ENCODE measurements around the gene PIEZO1. TPM values are rescaled to one million over a fixed set of nuclear protein-coding genes. Genes with fewer than 3 reads are reported as not detected.

The PIEZO1 gene
- polyA plus RNA-seq, 2 of the 4 experiments (the other 2 are of a cell fraction) = 26.1 to 84.7 TPM

- no peaks in the 10 kb centered on the region for H3K4me1 ChIP-seq
- H3K27ac ChIP-seq = no peak overlapping the region
- FAIRE-seq (no peak), DNase-seq (ENCODE audit: low read depth in 1 of 2, low spot score in 1 of 2) (no peak), ATAC-seq (no peak)
- no peaks in the 10 kb centered on the region for H3K9me3 ChIP-seq
- H3K4me2 ChIP-seq = no peak overlapping the region
- TF ChIP-seq ZSCAN20 (CRISPR knock-in tag; IDR thresholded peaks at IDR 0.05) = no peak
- TF ChIP-seq BCL3 (IDR thresholded peaks at IDR 0.05) = no peak
- no peak for TF ChIP-seq TFCP2L1 (CRISPR knock-in tag; IDR thresholded peaks at IDR 0.05)
- no peak for TF ChIP-seq EHMT2 (IDR thresholded peaks at IDR 0.05; ENCODE audit: low read depth)
- TF ChIP-seq NPAS2 (CRISPR knock-in tag; IDR thresholded peaks at IDR 0.05; ENCODE audit: borderline replicate concordance) = no peak
- WGBS (ENCODE audit: missing lambda C conversion rate) = 93% methylated on average over 18 of the region's 24 CpGs
- ChIA-PET CTCF (interaction anchor here (0.6 to 2.2 kb wide), 4 partner anchors 8 to 85 kb away, joined by 3 to 17 read pairs (median 4); partner anchors contain the start of genes APRT, GALNS and TRAPPC2L), POLR2A (interaction anchor here (1.2 kb wide), 1 partner anchor 11 kb away, joined by 4 read pairs; the partner anchor contains the start of gene APRT)
- H3K4me3 ChIP-seq = no peak overlapping the region
Measured at GRCh38 chr16:88822281-88823040, 37.4 kb upstream of the PIEZO1 start.

- FAIRE-seq = no peak
- no peak overlapping the region for H3K4me2 ChIP-seq
- H3K9me3 ChIP-seq = no peaks in the 10 kb centered on the region
- no peak overlapping the region for H3K4me3 ChIP-seq
- ChIA-PET CTCF (interaction anchor here (1.0 to 2.2 kb wide), 3 partner anchors 9 to 346 kb away, joined by 3 to 17 read pairs (median 3); partner anchors contain the start of gene APRT), POLR2A (interaction anchor here (1.0 to 1.2 kb wide), 2 partner anchors 9 to 10 kb away, joined by 3 to 4 read pairs; partner anchors contain the start of gene APRT)
- DNase-seq (ENCODE audit: low read depth in 1 of 2, low spot score in 1 of 2) = no peak
- no peak for TF ChIP-seq CHD4 (IDR thresholded peaks at IDR 0.05; ENCODE audit: borderline replicate concordance)
- no peak for TF ChIP-seq REST (IDR thresholded peaks at IDR 0.05)
- TF ChIP-seq KDM1A (IDR thresholded peaks at IDR 0.05; ENCODE audit: low read depth) = no peak
- no peak for TF ChIP-seq CBX2 (IDR thresholded peaks at IDR 0.05; ENCODE audit: borderline replicate concordance, low read depth)
- TF ChIP-seq RNF2 (IDR thresholded peaks at IDR 0.05; ENCODE audit: borderline replicate concordance, low read depth) = no peak
- no peak for TF ChIP-seq MAFK (IDR thresholded peaks at IDR 0.05; ENCODE audit: partially characterized antibody)
- TF ChIP-seq RARB (CRISPR knock-in tag; IDR thresholded peaks at IDR 0.05) = no peak
- TF ChIP-seq E2F6 (IDR thresholded peaks at IDR 0.05; ENCODE audit: borderline replicate concordance, low read depth) = no peak
- TF ChIP-seq PHF8 (IDR thresholded peaks at IDR 0.05; ENCODE audit: borderline replicate concordance, low read depth) = no peak
- TF ChIP-seq HDAC2 (IDR thresholded peaks at IDR 0.05) = no peak
- TF ChIP-seq FOXS1 (CRISPR knock-in tag; IDR thresholded peaks at IDR 0.05) = no peak
- TF ChIP-seq CEBPB (IDR thresholded peaks at IDR 0.05) = no peak
- no peak for TF ChIP-seq EP300 (IDR thresholded peaks at IDR 0.05)
- no peak for TF ChIP-seq FOSB (CRISPR knock-in tag; IDR thresholded peaks at IDR 0.05)
- no peak for TF ChIP-seq MYC (IDR thresholded peaks at IDR 0.05; ENCODE audit: borderline replicate concordance, low read length)
- TF ChIP-seq, protein P1, sequence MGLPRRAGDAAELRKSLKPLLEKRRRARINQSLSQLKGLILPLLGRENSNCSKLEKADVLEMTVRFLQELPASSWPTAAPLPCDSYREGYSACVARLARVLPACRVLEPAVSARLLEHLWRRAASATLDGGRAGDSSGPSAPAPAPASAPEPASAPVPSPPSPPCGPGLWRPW (IDR thresholded peaks at IDR 0.05) = no peak
- TF ChIP-seq, protein P2, sequence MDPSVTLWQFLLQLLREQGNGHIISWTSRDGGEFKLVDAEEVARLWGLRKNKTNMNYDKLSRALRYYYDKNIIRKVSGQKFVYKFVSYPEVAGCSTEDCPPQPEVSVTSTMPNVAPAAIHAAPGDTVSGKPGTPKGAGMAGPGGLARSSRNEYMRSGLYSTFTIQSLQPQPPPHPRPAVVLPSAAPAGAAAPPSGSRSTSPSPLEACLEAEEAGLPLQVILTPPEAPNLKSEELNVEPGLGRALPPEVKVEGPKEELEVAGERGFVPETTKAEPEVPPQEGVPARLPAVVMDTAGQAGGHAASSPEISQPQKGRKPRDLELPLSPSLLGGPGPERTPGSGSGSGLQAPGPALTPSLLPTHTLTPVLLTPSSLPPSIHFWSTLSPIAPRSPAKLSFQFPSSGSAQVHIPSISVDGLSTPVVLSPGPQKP (IDR thresholded peaks at IDR 0.05; ENCODE audit: low read depth, low read length) = no peak
- no peak for TF ChIP-seq ZFP36 (IDR thresholded peaks at IDR 0.05; ENCODE audit: borderline replicate concordance, partially characterized antibody)
- no peak for TF ChIP-seq HEYL (CRISPR knock-in tag; IDR thresholded peaks at IDR 0.05)
- no peak overlapping the region for H3K27ac ChIP-seq
- no peaks in the 10 kb centered on the region for H3K4me1 ChIP-seq
- 88% methylated on average over 17 of the region's 22 CpGs for WGBS (ENCODE audit: missing lambda C conversion rate)
- no peak for ATAC-seq
Measured at GRCh38 chr16:88821168-88821850, 36.3 kb upstream of the PIEZO1 start.
